HG02870 (cell line): ENCODE data around the gene CAMTA1.

Experiments used
- ATAC-seq: cut with Tn5 transposase; IDR thresholded peaks from one replicate; pipeline ENCODE4 v1.9.1; 2021; ENCODE audit warnings: mild to moderate bottlenecking, moderate library complexity; ENCODE audit not compliant: unreplicated experiment

The CAMTA1 gene

GRCh38 chr1:6872573-6873261 is 87.5 kb downstream of the CAMTA1 start:
- ATAC-seq: no peak

- no peak for ATAC-seq
Observed at GRCh38 chr1:6873298-6874015, 88.2 kb downstream of the CAMTA1 start.

GRCh38 chr1:6874298-6874697 is 89.0 kb downstream of the CAMTA1 start:
- ATAC-seq: no peak

GRCh38 chr1:6880951-6881690 is 95.9 kb downstream of the CAMTA1 start:
- ATAC-seq: no peak

- no peak for ATAC-seq
Observed at GRCh38 chr1:6882414-6882813, 97.2 kb downstream of the CAMTA1 start.

GRCh38 chr1:6884652-6885153 is 99.4 kb downstream of the CAMTA1 start:
- ATAC-seq: no peak

- ATAC-seq: no peak
Observed at GRCh38 chr1:6885426-6885825, 100.2 kb downstream of the CAMTA1 start.

- no peak for ATAC-seq
Observed at GRCh38 chr1:6886523-6886922, 101.3 kb downstream of the CAMTA1 start.

- no peak for ATAC-seq
Observed at GRCh38 chr1:6888268-6888667, 103.0 kb downstream of the CAMTA1 start.

GRCh38 chr1:6888870-6889269 is 103.6 kb downstream of the CAMTA1 start:
- no peak for ATAC-seq

GRCh38 chr1:6889875-6890480 is 104.7 kb downstream of the CAMTA1 start:
- ATAC-seq: no peak

GRCh38 chr1:6890686-6891085 is 105.4 kb downstream of the CAMTA1 start:
- no peak for ATAC-seq

GRCh38 chr1:6891781-6892579 is 106.7 kb downstream of the CAMTA1 start:
- ATAC-seq: no peak

- no peak for ATAC-seq
Observed at GRCh38 chr1:6893388-6893787, 108.1 kb downstream of the CAMTA1 start.

GRCh38 chr1:6897138-6897537 is 111.9 kb downstream of the CAMTA1 start:
- ATAC-seq: no peak

- ATAC-seq: no peak
Observed at GRCh38 chr1:6898974-6899539, 113.8 kb downstream of the CAMTA1 start.

GRCh38 chr1:6899621-6900020 is 114.4 kb downstream of the CAMTA1 start:
- no peak for ATAC-seq

- no peak for ATAC-seq
Observed at GRCh38 chr1:6902153-6902552, 116.9 kb downstream of the CAMTA1 start.

GRCh38 chr1:6904476-6905170 is 119.4 kb downstream of the CAMTA1 start:
- no peak for ATAC-seq

GRCh38 chr1:6905331-6905730 is 120.1 kb downstream of the CAMTA1 start:
- no peak for ATAC-seq
